Chondrocyte (in vitro differentiated cells): ENCODE data around the gene SCARB2. TPM values are rescaled to one million over a fixed set of nuclear protein-coding genes. Genes with fewer than 3 reads are reported as not detected.
A peak's percentile ranks its signal among the peaks of the same experiment; 100 is the strongest.

Experiments
- DNase-seq: peaks from one replicate; pipeline ENCODE4 v3.0.0; 2021; ENCODE audit warnings: mixed read lengths, low spot score
- H3K27ac Mint-ChIP-seq: one replicate; pipeline ENCODE4 v1.8.0; 2021; ENCODE audit warnings: mild to moderate bottlenecking, moderate library complexity, mixed read lengths; ENCODE audit not compliant: unreplicated experiment
- H3K27me3 Mint-ChIP-seq: 2 replicates; pipeline ENCODE4 v1.8.0; 2021; ENCODE audit warnings: low read depth, mixed read lengths
- H3K36me3 Mint-ChIP-seq: 2 replicates; pipeline ENCODE4 v1.8.0; 2021; ENCODE audit warnings: low read depth, mixed read lengths
- H3K4me1 Mint-ChIP-seq: 2 replicates; pipeline ENCODE4 v1.8.0; 2021; ENCODE audit warnings: low read depth, mild to moderate bottlenecking, mixed read lengths
- H3K4me3 Mint-ChIP-seq: one replicate; pipeline ENCODE4 v1.8.0; 2021; ENCODE audit warnings: mild to moderate bottlenecking, moderate library complexity, mixed read lengths; ENCODE audit not compliant: unreplicated experiment
- H3K9me3 Mint-ChIP-seq: 2 replicates; pipeline ENCODE4 v1.8.0; 2021; ENCODE audit warnings: low read depth, mixed read lengths
- total RNA-seq: library from RNA; stranded (reverse); gene quantifications from 3 replicates; pipeline ENCODE4 v1.2.1, GENCODE V29; 2021
- TF ChIP-seq, protein P1 (sequence below): fragments of 200-600 bp; sonication (generic); IDR thresholded peaks from 2 replicates; pipeline ENCODE4 v1.5.0; 2021; ENCODE audit warnings: antibody characterized with exemption, mild to moderate bottlenecking, moderate library complexity

SCARB2 gene
- total RNA-seq, 1 donor from 2014 or later: 155 TPM

DNA sequence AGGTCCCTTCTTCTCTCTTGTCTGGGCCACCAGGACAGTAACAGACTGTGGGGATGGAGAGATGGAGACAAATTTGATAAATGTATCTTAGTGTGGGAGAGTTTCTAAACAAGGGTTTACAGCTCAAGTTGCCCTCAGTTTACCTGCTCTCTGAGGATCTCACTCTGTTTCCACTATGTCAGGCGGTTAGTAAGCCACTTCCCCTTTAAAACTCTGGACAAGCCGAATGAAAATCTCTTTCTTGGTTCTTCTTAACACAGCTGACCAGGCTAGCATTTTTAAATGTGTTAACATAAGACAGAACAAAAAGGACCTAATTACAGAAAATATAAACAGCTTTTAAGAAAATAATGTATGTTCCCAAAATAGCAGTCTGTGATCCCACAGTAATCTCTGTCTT lies 2.9 kb upstream of the SCARB2 start:
- H3K4me1 Mint-ChIP-seq: peaks cover 32% of the 10 kb centered on the region
- no peak overlapping the region for H3K27ac Mint-ChIP-seq
- TF ChIP-seq, protein P1, sequence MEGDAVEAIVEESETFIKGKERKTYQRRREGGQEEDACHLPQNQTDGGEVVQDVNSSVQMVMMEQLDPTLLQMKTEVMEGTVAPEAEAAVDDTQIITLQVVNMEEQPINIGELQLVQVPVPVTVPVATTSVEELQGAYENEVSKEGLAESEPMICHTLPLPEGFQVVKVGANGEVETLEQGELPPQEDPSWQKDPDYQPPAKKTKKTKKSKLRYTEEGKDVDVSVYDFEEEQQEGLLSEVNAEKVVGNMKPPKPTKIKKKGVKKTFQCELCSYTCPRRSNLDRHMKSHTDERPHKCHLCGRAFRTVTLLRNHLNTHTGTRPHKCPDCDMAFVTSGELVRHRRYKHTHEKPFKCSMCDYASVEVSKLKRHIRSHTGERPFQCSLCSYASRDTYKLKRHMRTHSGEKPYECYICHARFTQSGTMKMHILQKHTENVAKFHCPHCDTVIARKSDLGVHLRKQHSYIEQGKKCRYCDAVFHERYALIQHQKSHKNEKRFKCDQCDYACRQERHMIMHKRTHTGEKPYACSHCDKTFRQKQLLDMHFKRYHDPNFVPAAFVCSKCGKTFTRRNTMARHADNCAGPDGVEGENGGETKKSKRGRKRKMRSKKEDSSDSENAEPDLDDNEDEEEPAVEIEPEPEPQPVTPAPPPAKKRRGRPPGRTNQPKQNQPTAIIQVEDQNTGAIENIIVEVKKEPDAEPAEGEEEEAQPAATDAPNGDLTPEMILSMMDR: no peak
- no peaks in the 10 kb centered on the region for H3K27me3 Mint-ChIP-seq
- no peaks in the 10 kb centered on the region for H3K36me3 Mint-ChIP-seq
- no peak for DNase-seq
- H3K4me3 Mint-ChIP-seq: no peak overlapping the region
- no peaks in the 10 kb centered on the region for H3K9me3 Mint-ChIP-seq

DNA sequence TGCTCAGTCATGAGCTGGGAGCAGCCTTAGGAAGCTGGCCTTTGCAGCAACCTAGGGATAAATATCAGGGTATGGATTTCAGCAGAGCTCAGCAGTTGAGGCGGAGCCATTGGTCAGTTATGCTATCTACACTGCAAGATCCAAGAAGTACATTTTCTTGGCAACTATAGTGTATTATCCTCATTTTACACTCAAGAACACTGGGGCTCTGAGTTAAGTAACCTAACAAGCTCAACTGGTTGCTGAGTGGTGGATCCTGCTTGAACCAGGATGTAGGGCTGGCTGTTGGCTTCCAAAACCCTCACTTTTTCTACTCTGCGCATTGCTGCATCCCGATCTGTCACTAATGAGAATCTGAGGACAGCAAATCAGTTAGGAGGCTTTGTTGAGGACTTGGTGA lies 1.5 kb upstream of the SCARB2 start:
- no peaks in the 10 kb centered on the region for H3K9me3 Mint-ChIP-seq
- H3K36me3 Mint-ChIP-seq: no peaks in the 10 kb centered on the region
- H3K27me3 Mint-ChIP-seq: no peaks in the 10 kb centered on the region
- peaks cover 46% of the 10 kb centered on the region for H3K4me1 Mint-ChIP-seq
- H3K4me3 Mint-ChIP-seq: no peak overlapping the region
- TF ChIP-seq, protein P1: no peak
- no peak for DNase-seq
- no peak overlapping the region for H3K27ac Mint-ChIP-seq

DNA sequence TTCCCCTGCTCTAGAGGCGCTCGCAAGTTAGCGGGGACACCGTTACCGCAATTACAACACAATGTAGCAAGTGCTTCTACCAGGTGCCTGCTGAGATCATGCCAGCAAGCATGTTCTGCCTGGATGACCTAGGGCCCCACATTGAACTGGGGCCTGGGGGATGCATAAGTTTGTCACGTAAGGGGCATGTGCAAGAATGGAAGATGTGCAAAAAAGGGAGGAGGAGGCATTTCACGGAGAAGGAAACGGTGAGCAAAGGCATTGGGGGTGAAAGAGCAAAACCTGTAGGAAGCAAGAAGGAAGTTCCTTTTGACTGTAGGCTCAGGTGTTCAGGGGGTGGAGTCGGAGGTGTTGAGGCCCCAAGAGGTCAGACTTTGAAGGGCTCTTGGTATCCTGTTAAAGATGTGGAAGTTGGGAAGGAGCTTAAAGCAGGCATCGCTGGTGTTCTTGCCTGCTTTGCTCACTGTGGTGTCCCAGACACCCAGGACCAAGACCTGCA lies 602 bp upstream of the SCARB2 start:
- Mint-ChIP-seq H3K4me3 (peak overlapping the region; percentile 75), H3K27me3 (no peaks in the 10 kb centered on the region), H3K36me3 (no peaks in the 10 kb centered on the region), H3K9me3 (no peaks in the 10 kb centered on the region), H3K27ac (peak overlapping the region; percentile 97), H3K4me1 (peaks cover 44% of the 10 kb centered on the region)
- no peak for DNase-seq
- TF ChIP-seq, protein P1: no peak

DNA sequence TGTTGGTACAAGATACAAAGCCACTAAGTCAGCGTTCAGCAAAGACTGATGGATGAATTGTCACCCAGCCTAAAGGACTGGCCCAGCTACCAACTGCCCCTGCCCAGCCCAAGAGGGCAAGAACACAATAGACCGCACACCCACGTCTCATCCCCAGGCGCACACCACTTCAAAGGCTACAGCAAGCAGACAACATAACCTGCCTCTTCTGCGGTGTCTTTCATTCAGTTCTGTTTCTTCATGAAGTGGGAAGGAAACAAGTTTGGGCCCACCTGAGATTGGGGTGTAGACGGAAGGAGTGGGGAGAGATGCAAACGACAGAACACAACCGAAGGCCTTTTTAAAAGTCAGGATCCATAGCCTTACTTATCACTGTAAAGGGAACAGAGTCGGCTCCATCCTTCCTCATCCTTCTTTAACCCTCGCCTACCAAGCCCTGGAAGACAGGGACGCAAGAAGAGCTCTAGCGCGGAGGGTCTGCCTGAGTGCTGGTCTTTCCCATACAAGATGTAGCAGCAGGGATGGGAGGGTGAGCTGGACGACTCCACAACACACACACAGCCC lies 691 bp downstream of the SCARB2 start:
- peak overlapping the region; percentile 96 for H3K4me3 Mint-ChIP-seq
- peaks cover 53% of the 10 kb centered on the region for H3K4me1 Mint-ChIP-seq
- no peak for DNase-seq
- TF ChIP-seq, protein P1: no peak
- H3K27me3 Mint-ChIP-seq: no peaks in the 10 kb centered on the region
- peak overlapping the region; percentile 99 for H3K27ac Mint-ChIP-seq
- no peaks in the 10 kb centered on the region for H3K9me3 Mint-ChIP-seq
- H3K36me3 Mint-ChIP-seq: no peaks in the 10 kb centered on the region

- peak overlapping the region; percentile 99 for H3K27ac Mint-ChIP-seq
- H3K4me1 Mint-ChIP-seq: peaks cover 60% of the 10 kb centered on the region
- H3K4me3 Mint-ChIP-seq: peak overlapping the region; percentile 96
- TF ChIP-seq, protein P1: no peak
- H3K27me3 Mint-ChIP-seq: no peaks in the 10 kb centered on the region
- no peak for DNase-seq
- H3K36me3 Mint-ChIP-seq: no peaks in the 10 kb centered on the region
- no peaks in the 10 kb centered on the region for H3K9me3 Mint-ChIP-seq
Observed at GRCh38 chr4:76211769-76212708, 1.6 kb downstream of the SCARB2 start.
